Measurements from ENCODE around the gene PRDM5.
A peak's percentile ranks its signal among the peaks of the same experiment; 100 is the strongest.

PRDM5 gene

DNA sequence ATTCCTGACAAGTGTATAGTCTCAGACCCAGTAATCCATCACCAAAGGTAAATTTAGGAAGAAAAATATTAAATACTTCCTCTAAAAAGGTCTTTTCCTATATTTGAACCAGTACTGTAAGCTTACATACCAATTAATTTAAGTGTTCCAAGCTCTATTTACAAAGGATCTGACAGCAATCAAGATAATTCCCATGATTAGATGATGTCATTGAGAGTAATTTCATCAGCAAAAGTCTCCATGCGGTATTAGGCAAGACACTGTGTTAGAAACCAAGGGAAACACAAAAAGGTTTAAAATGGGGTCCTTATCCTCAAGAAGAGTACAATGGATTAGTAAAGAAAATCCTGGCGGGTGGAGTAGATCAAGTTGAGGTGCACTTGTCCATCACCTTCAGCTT is 198.5 kb downstream of the PRDM5 start:
- TF ChIP-seq, protein P1, sequence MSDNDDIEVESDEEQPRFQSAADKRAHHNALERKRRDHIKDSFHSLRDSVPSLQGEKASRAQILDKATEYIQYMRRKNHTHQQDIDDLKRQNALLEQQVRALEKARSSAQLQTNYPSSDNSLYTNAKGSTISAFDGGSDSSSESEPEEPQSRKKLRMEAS (IDR thresholded peaks at IDR 0.05; ENCODE audit: low read depth, low read length), result no peak
- TF ChIP-seq MYC (IDR thresholded peaks at IDR 0.05; ENCODE audit: low read depth, low read length) (no peak), POLR2A (IDR thresholded peaks at IDR 0.05; ENCODE audit: extremely low read depth, insufficient read length) (no peak)
- TF ChIP-seq, protein P2, sequence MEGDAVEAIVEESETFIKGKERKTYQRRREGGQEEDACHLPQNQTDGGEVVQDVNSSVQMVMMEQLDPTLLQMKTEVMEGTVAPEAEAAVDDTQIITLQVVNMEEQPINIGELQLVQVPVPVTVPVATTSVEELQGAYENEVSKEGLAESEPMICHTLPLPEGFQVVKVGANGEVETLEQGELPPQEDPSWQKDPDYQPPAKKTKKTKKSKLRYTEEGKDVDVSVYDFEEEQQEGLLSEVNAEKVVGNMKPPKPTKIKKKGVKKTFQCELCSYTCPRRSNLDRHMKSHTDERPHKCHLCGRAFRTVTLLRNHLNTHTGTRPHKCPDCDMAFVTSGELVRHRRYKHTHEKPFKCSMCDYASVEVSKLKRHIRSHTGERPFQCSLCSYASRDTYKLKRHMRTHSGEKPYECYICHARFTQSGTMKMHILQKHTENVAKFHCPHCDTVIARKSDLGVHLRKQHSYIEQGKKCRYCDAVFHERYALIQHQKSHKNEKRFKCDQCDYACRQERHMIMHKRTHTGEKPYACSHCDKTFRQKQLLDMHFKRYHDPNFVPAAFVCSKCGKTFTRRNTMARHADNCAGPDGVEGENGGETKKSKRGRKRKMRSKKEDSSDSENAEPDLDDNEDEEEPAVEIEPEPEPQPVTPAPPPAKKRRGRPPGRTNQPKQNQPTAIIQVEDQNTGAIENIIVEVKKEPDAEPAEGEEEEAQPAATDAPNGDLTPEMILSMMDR (IDR thresholded peaks at IDR 0.05; ENCODE audit: low read depth, low read length), result no peak
- no peak for DNase-seq (ENCODE audit: low read depth)
- no peak overlapping the region for H3K4me3 ChIP-seq (ENCODE audit: low read depth, low read length)

DNA sequence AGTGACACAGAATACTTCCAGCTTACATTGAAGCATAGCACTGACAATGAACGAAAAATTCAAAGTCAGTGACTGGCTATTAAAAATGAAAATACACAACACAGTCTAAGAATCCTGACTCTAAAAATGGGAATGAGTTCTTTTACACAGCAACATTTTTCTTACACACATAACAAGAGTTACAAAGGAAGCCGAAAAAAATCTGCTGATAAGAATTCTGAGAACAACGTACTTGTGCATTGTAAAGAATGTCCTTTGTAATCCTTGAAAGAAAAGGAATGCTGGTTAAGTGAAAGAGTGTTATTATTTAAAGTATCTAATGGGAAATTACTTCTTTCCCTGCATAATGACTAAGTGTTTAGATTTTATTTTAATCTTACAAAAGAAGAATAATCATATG is 199.4 kb downstream of the PRDM5 start:
- TF ChIP-seq POLR2A (IDR thresholded peaks at IDR 0.05; ENCODE audit: extremely low read depth, insufficient read length) (no peak), MYC (IDR thresholded peaks at IDR 0.05; ENCODE audit: low read depth, low read length) (no peak)
- TF ChIP-seq, protein P2 (IDR thresholded peaks at IDR 0.05; ENCODE audit: low read depth, low read length), result no peak
- TF ChIP-seq, protein P1 (IDR thresholded peaks at IDR 0.05; ENCODE audit: low read depth, low read length), result no peak
- no peak for DNase-seq (ENCODE audit: low read depth)
- no peak overlapping the region for H3K4me3 ChIP-seq (ENCODE audit: low read depth, low read length)

DNA sequence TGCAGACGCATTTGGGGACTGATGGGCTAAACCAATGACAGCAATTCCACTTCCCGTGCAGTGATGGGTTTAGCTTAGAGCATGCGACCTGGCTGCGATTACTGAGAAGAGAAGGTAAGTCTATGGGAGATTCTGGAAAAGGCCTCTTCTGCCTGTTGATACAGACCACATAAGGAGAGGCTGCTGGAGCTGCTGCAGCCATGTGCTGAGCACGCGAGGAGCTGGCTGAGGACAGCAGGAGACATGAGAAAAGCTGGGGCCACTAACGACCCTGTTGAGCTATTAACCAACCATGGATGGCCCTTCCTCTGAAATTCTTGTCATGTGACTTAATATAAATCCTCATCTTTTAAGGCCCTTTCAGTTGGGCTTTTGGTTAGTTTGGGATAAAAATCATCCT is 199.9 kb downstream of the PRDM5 start:
- H3K4me3 ChIP-seq (ENCODE audit: low read depth, low read length), result no peak overlapping the region
- TF ChIP-seq, protein P2 (IDR thresholded peaks at IDR 0.05; ENCODE audit: low read depth, low read length), result no peak
- TF ChIP-seq MYC (IDR thresholded peaks at IDR 0.05; ENCODE audit: low read depth, low read length) (no peak), POLR2A (IDR thresholded peaks at IDR 0.05; ENCODE audit: extremely low read depth, insufficient read length) (no peak)
- TF ChIP-seq, protein P1 (IDR thresholded peaks at IDR 0.05; ENCODE audit: low read depth, low read length), result no peak
- no peak for DNase-seq (ENCODE audit: low read depth)

DNA sequence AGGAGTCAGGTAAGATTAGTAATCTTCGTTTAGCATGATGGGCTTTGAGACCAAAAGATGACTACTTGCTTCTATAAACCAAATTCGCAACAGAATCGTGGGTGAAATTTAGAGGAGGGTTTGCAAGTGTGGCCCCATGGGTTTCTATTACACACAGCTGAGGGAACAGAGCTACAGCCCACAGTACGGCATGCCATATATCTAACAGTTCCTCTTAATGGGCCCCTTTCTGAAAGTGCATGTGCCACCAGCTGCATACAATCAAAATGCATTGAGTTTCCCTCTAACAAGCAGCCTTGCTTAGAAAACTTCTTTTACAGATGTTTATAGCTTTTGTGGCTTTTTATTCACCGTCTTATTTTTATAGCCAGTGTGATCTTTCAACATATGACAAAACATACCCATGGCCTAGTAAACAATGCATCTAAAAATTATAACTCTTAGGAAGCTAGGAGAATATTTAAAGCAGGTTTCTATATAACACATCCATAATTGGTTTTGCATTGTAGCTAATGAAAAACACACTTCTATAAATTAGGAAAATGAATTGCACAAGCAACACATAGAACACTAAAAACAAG is 202.1 kb downstream of the PRDM5 start:
- no peak overlapping the region for H3K4me3 ChIP-seq (ENCODE audit: low read depth, low read length)
- DNase-seq (ENCODE audit: low read depth), result no peak
- TF ChIP-seq, protein P2 (IDR thresholded peaks at IDR 0.05; ENCODE audit: low read depth, low read length), result no peak
- TF ChIP-seq, protein P1 (IDR thresholded peaks at IDR 0.05; ENCODE audit: low read depth, low read length), result no peak
- TF ChIP-seq POLR2A (IDR thresholded peaks at IDR 0.05; ENCODE audit: extremely low read depth, insufficient read length) (no peak), MYC (IDR thresholded peaks at IDR 0.05; ENCODE audit: low read depth, low read length) (no peak)

DNA sequence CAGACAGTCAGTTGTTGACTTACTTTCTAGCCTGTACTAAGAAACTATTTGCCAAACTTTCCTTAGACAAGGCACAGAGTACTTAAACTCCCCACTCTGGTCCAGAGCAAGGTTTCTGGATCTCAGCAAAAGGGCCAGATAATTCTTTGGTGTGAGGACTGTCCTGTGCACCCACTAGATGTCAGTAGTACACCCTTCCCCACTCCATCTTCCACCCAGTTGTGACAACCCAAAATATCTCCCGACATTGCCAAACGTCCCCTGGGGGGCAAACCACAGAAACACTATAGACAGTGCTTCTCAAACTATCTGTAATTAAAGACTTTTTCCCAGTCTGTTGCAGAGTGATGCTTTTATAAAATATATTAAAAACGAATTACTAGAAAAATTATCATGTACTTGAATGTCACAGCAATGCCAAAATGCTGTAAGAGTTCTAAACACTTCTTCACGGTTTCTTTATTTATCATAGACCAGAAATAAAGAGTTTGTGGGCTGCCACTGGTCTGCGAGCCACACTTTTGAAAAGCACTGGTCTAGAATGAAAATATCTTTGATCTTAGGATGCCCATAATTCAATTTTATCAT is 203.5 kb downstream of the PRDM5 start:
- TF ChIP-seq POLR2A (IDR thresholded peaks at IDR 0.05; ENCODE audit: extremely low read depth, insufficient read length), result no peak
- TF ChIP-seq, protein P2 (IDR thresholded peaks at IDR 0.05; ENCODE audit: low read depth, low read length), result peak; percentile 57
- TF ChIP-seq, protein P1 (IDR thresholded peaks at IDR 0.05; ENCODE audit: low read depth, low read length), result no peak
- DNase-seq (ENCODE audit: low read depth), result peak; percentile 57
- H3K4me3 ChIP-seq (ENCODE audit: low read depth, low read length), result no peak overlapping the region

Measured in NB4 (cell line).